ENCODE data around the gene NPAS4.

DNA sequence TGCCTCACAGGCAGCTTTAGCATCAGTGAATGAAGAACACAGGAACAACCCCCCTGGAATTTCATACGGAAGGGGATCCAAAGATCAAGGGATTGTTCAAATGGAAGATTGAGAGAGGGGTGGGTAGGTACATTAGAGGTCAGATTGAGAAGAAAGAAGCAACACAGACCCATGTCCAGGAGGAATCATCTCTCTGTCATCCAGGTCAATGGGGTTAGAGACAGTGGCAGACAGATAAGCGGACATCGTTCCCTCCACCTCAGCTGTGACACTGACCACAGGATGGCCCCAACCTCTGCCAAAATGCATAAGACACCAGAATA lies 1.9 kb upstream of the NPAS4 start:
- TF ChIP-seq, protein P1, sequence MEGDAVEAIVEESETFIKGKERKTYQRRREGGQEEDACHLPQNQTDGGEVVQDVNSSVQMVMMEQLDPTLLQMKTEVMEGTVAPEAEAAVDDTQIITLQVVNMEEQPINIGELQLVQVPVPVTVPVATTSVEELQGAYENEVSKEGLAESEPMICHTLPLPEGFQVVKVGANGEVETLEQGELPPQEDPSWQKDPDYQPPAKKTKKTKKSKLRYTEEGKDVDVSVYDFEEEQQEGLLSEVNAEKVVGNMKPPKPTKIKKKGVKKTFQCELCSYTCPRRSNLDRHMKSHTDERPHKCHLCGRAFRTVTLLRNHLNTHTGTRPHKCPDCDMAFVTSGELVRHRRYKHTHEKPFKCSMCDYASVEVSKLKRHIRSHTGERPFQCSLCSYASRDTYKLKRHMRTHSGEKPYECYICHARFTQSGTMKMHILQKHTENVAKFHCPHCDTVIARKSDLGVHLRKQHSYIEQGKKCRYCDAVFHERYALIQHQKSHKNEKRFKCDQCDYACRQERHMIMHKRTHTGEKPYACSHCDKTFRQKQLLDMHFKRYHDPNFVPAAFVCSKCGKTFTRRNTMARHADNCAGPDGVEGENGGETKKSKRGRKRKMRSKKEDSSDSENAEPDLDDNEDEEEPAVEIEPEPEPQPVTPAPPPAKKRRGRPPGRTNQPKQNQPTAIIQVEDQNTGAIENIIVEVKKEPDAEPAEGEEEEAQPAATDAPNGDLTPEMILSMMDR (conservative IDR thresholded peaks at IDR 0.05), result no peak
- TF ChIP-seq EZH2 (IDR thresholded peaks at IDR 0.05; ENCODE audit: low read depth), result no peak

Data from PC-9 (cell line).